H9 (cell line): ENCODE measurements around the gene ANGPTL4. TPM values are rescaled to one million over a fixed set of nuclear protein-coding genes. Genes with fewer than 3 reads are reported as not detected.
A peak's percentile ranks its signal among the peaks of the same experiment; 100 is the strongest.

Experiments
- DNase-seq: peaks from one replicate; pipeline ENCODE4 v3.0.0-alpha.2; 2017
- H2AFZ ChIP-seq: one replicate; pipeline ENCODE4 v1.6.1; 2013; ENCODE audit warnings: mild to moderate bottlenecking, low read length, control low read depth, moderate library complexity
- H2AK5ac ChIP-seq: 2 replicates; pipeline ENCODE4 v1.6.1; 2013; ENCODE audit warnings: low read length, control low read depth, mixed read lengths; ENCODE audit not compliant: insufficient read length
- H2BK120ac ChIP-seq: one replicate; pipeline ENCODE4 v1.6.1; 2013; ENCODE audit warnings: low read depth, mild to moderate bottlenecking, low read length, control low read depth, inconsistent platforms; ENCODE audit not compliant: poor library complexity, severe bottlenecking
- H2BK12ac ChIP-seq: 2 replicates; pipeline ENCODE4 v1.6.1; 2013; ENCODE audit warnings: low read length, control low read depth, mixed read lengths, low read depth; ENCODE audit not compliant: insufficient read length
- H2BK15ac ChIP-seq: 2 replicates; pipeline ENCODE4 v1.6.1; 2013; ENCODE audit warnings: low read depth, low read length, control low read depth
- H2BK20ac ChIP-seq: one replicate; pipeline ENCODE4 v1.6.1; 2013; ENCODE audit warnings: low read depth, mild to moderate bottlenecking, low read length, control low read depth, inconsistent platforms; ENCODE audit not compliant: poor library complexity, severe bottlenecking
- H2BK5ac ChIP-seq: 2 replicates; pipeline ENCODE4 v1.6.1; 2013; ENCODE audit warnings: low read length, control low read depth, mixed read lengths; ENCODE audit not compliant: insufficient read length
- H3K14ac ChIP-seq: 2 replicates; pipeline ENCODE4 v1.6.1; 2013; ENCODE audit warnings: low read length, control low read depth; ENCODE audit not compliant: insufficient read depth
- H3K18ac ChIP-seq: 2 replicates; pipeline ENCODE4 v1.6.1; 2013; ENCODE audit warnings: low read depth, mild to moderate bottlenecking, mixed read lengths, low read length, control low read depth; ENCODE audit not compliant: insufficient read length
- H3K23ac ChIP-seq: 2 replicates; pipeline ENCODE4 v1.6.1; 2013; ENCODE audit warnings: low read length, control low read depth, mixed read lengths, low read depth; ENCODE audit not compliant: insufficient read length
- H3K23me2 ChIP-seq: 2 replicates; pipeline ENCODE4 v1.6.1; 2013; ENCODE audit warnings: low read depth, mild to moderate bottlenecking, mixed read lengths, low read length, control low read depth; ENCODE audit not compliant: insufficient read length, poor library complexity, severe bottlenecking
- H3K27ac ChIP-seq: 2 replicates; pipeline ENCODE4 v1.5.1; 2013; ENCODE audit warnings: low read length, control low read depth, mixed read lengths, low read depth; ENCODE audit not compliant: insufficient read length
- H3K27me3 ChIP-seq: 2 replicates; pipeline ENCODE4 v1.6.1; 2013; ENCODE audit warnings: low read length, control low read depth, inconsistent platforms; ENCODE audit not compliant: insufficient read depth
- H3K4ac ChIP-seq: 2 replicates; pipeline ENCODE4 v1.6.1; 2013; ENCODE audit warnings: low read depth, mild to moderate bottlenecking, control low read depth, inconsistent platforms, low read length, moderate library complexity
- H3K4me1 ChIP-seq: 2 replicates; pipeline ENCODE4 v1.6.1; 2013; ENCODE audit warnings: low read length, control low read depth, inconsistent platforms; ENCODE audit not compliant: insufficient read depth
- H3K4me2 ChIP-seq: 2 replicates; pipeline ENCODE4 v1.6.1; 2013; ENCODE audit warnings: low read length, control low read depth, mixed read lengths; ENCODE audit not compliant: insufficient read length, insufficient read depth
- H3K56ac ChIP-seq: 2 replicates; pipeline ENCODE4 v1.6.1; 2013; ENCODE audit warnings: low read depth, mild to moderate bottlenecking, mixed read lengths, low read length, control low read depth; ENCODE audit not compliant: insufficient read length
- H3K79me1 ChIP-seq: 2 replicates; pipeline ENCODE4 v1.6.1; 2013; ENCODE audit warnings: low read depth, mild to moderate bottlenecking, moderate library complexity, low read length, control low read depth, inconsistent platforms; ENCODE audit not compliant: insufficient read depth, poor library complexity, severe bottlenecking
- H3K79me2 ChIP-seq: 2 replicates; pipeline ENCODE4 v1.6.1; 2013; ENCODE audit warnings: low read length, control low read depth, inconsistent platforms; ENCODE audit not compliant: insufficient read depth
- H3K9ac ChIP-seq: 2 replicates; pipeline ENCODE4 v1.6.1; 2013; ENCODE audit warnings: low read length, control low read depth, mixed read lengths; ENCODE audit not compliant: insufficient read length; ENCODE audit errors: extremely low read depth
- H3K9me3 ChIP-seq: one replicate; pipeline ENCODE4 v1.6.1; 2013; ENCODE audit warnings: low read depth, low read length, inconsistent platforms; ENCODE audit not compliant: control insufficient read depth
- H3T11ph ChIP-seq: one replicate; pipeline ENCODE4 v1.6.1; 2013; ENCODE audit warnings: mild to moderate bottlenecking, low read length, control low read depth, inconsistent platforms
- H4K20me1 ChIP-seq: one replicate; pipeline ENCODE4 v1.6.1; 2013; ENCODE audit not compliant: control insufficient read depth, insufficient read length, insufficient read depth
- H4K5ac ChIP-seq: 2 replicates; pipeline ENCODE4 v1.6.1; 2013; ENCODE audit warnings: low read depth, mild to moderate bottlenecking, mixed read lengths, low read length, control low read depth; ENCODE audit not compliant: insufficient read length
- H4K8ac ChIP-seq: replicated peaks from 2 replicates; pipeline ENCODE4 v1.6.1; 2013; ENCODE audit warnings: low read length, control low read depth, mixed read lengths, low read depth; ENCODE audit not compliant: insufficient read length
- H4K91ac ChIP-seq: 2 replicates; pipeline ENCODE4 v1.6.1; 2013; ENCODE audit warnings: low read depth, mild to moderate bottlenecking, moderate library complexity, mixed read lengths, low read length, control low read depth; ENCODE audit not compliant: insufficient read length
- H3K27ac Mint-ChIP-seq, 3 experiments: 2 replicates in 2 of 3; 3 replicates in 1 of 3; pipeline ENCODE4 v1.8.0; 2020 to 2021; ENCODE audit warnings: mixed read lengths in 3 of 3, mild to moderate bottlenecking in 1 of 3, moderate library complexity in 1 of 3
- H3K27me3 Mint-ChIP-seq: 2 replicates; pipeline ENCODE4 v1.8.0; 2021; ENCODE audit warnings: low read depth, mild to moderate bottlenecking, moderate library complexity, mixed read lengths
- H3K36me3 Mint-ChIP-seq, 3 experiments: 2 replicates in 2 of 3; 3 replicates in 1 of 3; pipeline ENCODE4 v1.8.0; 2020 to 2021; ENCODE audit warnings: low read depth in 3 of 3, mixed read lengths in 3 of 3; ENCODE audit not compliant: insufficient read depth in 1 of 3
- H3K4me1 Mint-ChIP-seq, 2 experiments: 2 replicates each; pipeline ENCODE4 v1.8.0; 2020; ENCODE audit warnings: mixed read lengths in 2 of 2
- H3K4me3 Mint-ChIP-seq, 2 experiments: 2 replicates in 1 of 2; 3 replicates in 1 of 2; pipeline ENCODE4 v1.8.0; 2020 to 2021; ENCODE audit warnings: mild to moderate bottlenecking in 2 of 2, mixed read lengths in 2 of 2, moderate library complexity in 1 of 2
- H3K9me3 Mint-ChIP-seq, 2 experiments: 2 replicates in 1 of 2; 3 replicates in 1 of 2; pipeline ENCODE4 v1.8.0; 2020; ENCODE audit warnings: mild to moderate bottlenecking in 2 of 2, mixed read lengths in 2 of 2, moderate library complexity in 1 of 2
- CTCF ChIP-seq: fragments of 200-600 bp; sonication (generic); conservative IDR thresholded peaks from 3 replicates; pipeline ENCODE4 v1.8.0; 2021; ENCODE audit warnings: antibody characterized with exemption, mild to moderate bottlenecking
- WGBS: extraction: QIAGEN DNeasy Blood & Tissue Kit; methylation state at CpG from one replicate; pipeline ENCODE4 v1.1.7; 2013; ENCODE audit warnings: missing lambda C conversion rate, low lambda C conversion rate, mixed read lengths; ENCODE audit not compliant: insufficient read length; ENCODE audit errors: extremely low coverage; 5-methylcytosine and 5-hydroxymethylcytosine counted together
- total RNA-seq: library from RNA; stranded (reverse); gene quantifications from 2 replicates; pipeline ENCODE4 v1.2.1, GENCODE V29; 2021

The ANGPTL4 gene
- total RNA-seq, 1 experiment from 2014 or later = 1.9 TPM

GRCh38 chr19:8323781-8324185 is 40.2 kb upstream of the ANGPTL4 start:
- no peak for DNase-seq
- Histone ChIP-seq H4K91ac (no peak overlapping the region), H3K27ac (no peak overlapping the region), H3K23ac (no peak overlapping the region), H4K20me1 (no peaks in the 10 kb centered on the region), H2BK20ac (no peak overlapping the region), H3K9me3 (no peaks in the 10 kb centered on the region), H3K4me2 (no peak overlapping the region), H2BK5ac (no peak overlapping the region), H2BK15ac (no peak overlapping the region), H3K23me2 (peaks cover 6% of the 10 kb centered on the region), H3K27me3 (no peaks in the 10 kb centered on the region), H3K4ac (no peak overlapping the region), H2AK5ac (no peak overlapping the region), H3K14ac (no peak overlapping the region), H4K5ac (no peak overlapping the region), H3K79me2 (peaks cover 5% of the 10 kb centered on the region; the same call in 1 of the 2 replicates), H3K18ac (no peak overlapping the region), H4K8ac (no peak overlapping the region), H2BK120ac (no peak overlapping the region), H3K4me1 (no peaks in the 10 kb centered on the region), H3K9ac (no peak overlapping the region), H3T11ph (no peak overlapping the region), H3K79me1 (no peaks in the 10 kb centered on the region), H2AFZ (no peak overlapping the region), H2BK12ac (no peak overlapping the region), H3K56ac (no peak overlapping the region)
- H3K9me3 Mint-ChIP-seq = peaks cover 0 to 3% of the 10 kb centered on the region in 2 experiments; a peak in 2 of 5 replicates
- peaks cover 12 to 25% of the 10 kb centered on the region in 2 experiments for H3K4me1 Mint-ChIP-seq
- no CpG with 5 or more reads among the region's 1 CpG for WGBS
- no peak for TF ChIP-seq CTCF
- peak overlapping the region; percentile 96 to 98; a peak in 3 of 5 replicates for H3K4me3 Mint-ChIP-seq
- no peak overlapping the region for H3K27ac Mint-ChIP-seq
- peaks cover 14 to 31% (median 22%) of the 10 kb centered on the region in 3 experiments for H3K36me3 Mint-ChIP-seq
- peaks cover 8% of the 10 kb centered on the region for H3K27me3 Mint-ChIP-seq
